NCI-H524 treated with DMSO at 0.1 percent for 48 hours (cell line): Measurements from ENCODE around the gene EPC1.
"Not testable (repeated sequence)": the region's sequence is repeated elsewhere in the genome, so short reads cannot be mapped to it uniquely, and the experiment has no call there.

Experiments used
- DNase-seq: peaks from one replicate; lab custom pipeline; 2025; lab: John Stamatoyannopoulos, UW

The EPC1 gene

GRCh38 chr10:32271617-32272016, 75.3 kb downstream of the EPC1 start:
- no peak for DNase-seq

- DNase-seq = no peak
Measured at GRCh38 chr10:32269343-32270100, 77.4 kb downstream of the EPC1 start.

- no peak for DNase-seq
Measured at GRCh38 chr10:32268788-32269187, 78.2 kb downstream of the EPC1 start.

GRCh38 chr10:32266979-32267378, 80.0 kb downstream of the EPC1 start:
- no peak for DNase-seq

- no peak for DNase-seq
Measured at GRCh38 chr10:32266566-32266965, 80.4 kb downstream of the EPC1 start.

GRCh38 chr10:32265756-32266155, 81.2 kb downstream of the EPC1 start:
- no peak for DNase-seq

GRCh38 chr10:32263300-32263699, 83.7 kb downstream of the EPC1 start:
- DNase-seq = no peak

GRCh38 chr10:32259551-32259950, 87.4 kb downstream of the EPC1 start:
- no peak for DNase-seq

- no peak for DNase-seq
Measured at GRCh38 chr10:32256613-32257437, 90.1 kb downstream of the EPC1 start.

- no peak for DNase-seq
Measured at GRCh38 chr10:32253821-32254220, 93.1 kb downstream of the EPC1 start.

GRCh38 chr10:32253276-32253675, 93.7 kb downstream of the EPC1 start:
- no peak for DNase-seq

GRCh38 chr10:32250489-32250888, 96.5 kb downstream of the EPC1 start:
- DNase-seq = not testable (repeated sequence)

- no peak for DNase-seq
Measured at GRCh38 chr10:32246685-32247084, 100.3 kb downstream of the EPC1 start.

- no peak for DNase-seq
Measured at GRCh38 chr10:32245760-32246159, 101.2 kb downstream of the EPC1 start.

GRCh38 chr10:32244421-32245207, 102.3 kb downstream of the EPC1 start:
- no peak for DNase-seq

- DNase-seq = no peak
Measured at GRCh38 chr10:32244011-32244410, 102.9 kb downstream of the EPC1 start.

GRCh38 chr10:32241946-32242345, 105.0 kb downstream of the EPC1 start:
- DNase-seq = no peak

- no peak for DNase-seq
Measured at GRCh38 chr10:32240471-32240870, 106.5 kb downstream of the EPC1 start.

- DNase-seq = no peak
Measured at GRCh38 chr10:32239769-32240168, 107.2 kb downstream of the EPC1 start.

GRCh38 chr10:32237644-32238345, 109.2 kb downstream of the EPC1 start:
- DNase-seq = no peak

- DNase-seq = no peak
Measured at GRCh38 chr10:32234471-32234870, 112.5 kb downstream of the EPC1 start.

GRCh38 chr10:32233375-32233774, 113.6 kb downstream of the EPC1 start:
- not testable (repeated sequence) for DNase-seq
